ENCODE measurements around the gene CIDEC.
"Not testable (repeated sequence)": the region's sequence is repeated elsewhere in the genome, so short reads cannot be mapped to it uniquely, and the experiment has no call there.

Gene CIDEC

GRCh38 chr3:9890249-9891071, 10.4 kb upstream of the CIDEC start, which contains the start of gene JAGN1:
Gene JAGN1 (plus strand): TSS chr3:9890610. CDS start chr3:9890723, 113 bp downstream.
- peaks cover 48% of the 10 kb centered on the region for H3K4me1 Mint-ChIP-seq
- peaks cover 5% of the 10 kb centered on the region for H3K9me3 Mint-ChIP-seq
- peak within 1 kb of the TSS; percentile 98 for H3K4me3 Mint-ChIP-seq
- no peaks in the 10 kb centered on the region for H3K27me3 Mint-ChIP-seq
- H3K27ac Mint-ChIP-seq: peak within 1 kb of the TSS; percentile 99
- H3K36me3 Mint-ChIP-seq: peaks cover 24% of the 10 kb centered on the region

GRCh38 chr3:9889405-9889804, 9.4 kb upstream of the CIDEC start:
- Mint-ChIP-seq H3K4me3 (peak overlapping the region; percentile 98), H3K9me3 (no peaks in the 10 kb centered on the region), H3K27ac (peak overlapping the region; percentile 99), H3K27me3 (no peaks in the 10 kb centered on the region), H3K36me3 (peaks cover 20% of the 10 kb centered on the region), H3K4me1 (peaks cover 39% of the 10 kb centered on the region)

GRCh38 chr3:9888540-9888939, 8.5 kb upstream of the CIDEC start:
- no peak overlapping the region for H3K27ac Mint-ChIP-seq
- H3K4me3 Mint-ChIP-seq: no peak overlapping the region
- peaks cover 14% of the 10 kb centered on the region for H3K36me3 Mint-ChIP-seq
- peaks cover 30% of the 10 kb centered on the region for H3K4me1 Mint-ChIP-seq
- H3K9me3 Mint-ChIP-seq: no peaks in the 10 kb centered on the region
- no peaks in the 10 kb centered on the region for H3K27me3 Mint-ChIP-seq

GRCh38 chr3:9887480-9887879, 7.4 kb upstream of the CIDEC start:
- H3K4me1 Mint-ChIP-seq: peaks cover 20% of the 10 kb centered on the region
- H3K27me3 Mint-ChIP-seq: no peaks in the 10 kb centered on the region
- peaks cover 6% of the 10 kb centered on the region for H3K36me3 Mint-ChIP-seq
- H3K4me3 Mint-ChIP-seq: no peak overlapping the region
- H3K27ac Mint-ChIP-seq: no peak overlapping the region
- no peaks in the 10 kb centered on the region for H3K9me3 Mint-ChIP-seq

GRCh38 chr3:9886328-9886727, 6.3 kb upstream of the CIDEC start:
- no peak overlapping the region for H3K27ac Mint-ChIP-seq

GRCh38 chr3:9884555-9885165, 4.6 kb upstream of the CIDEC start:
- Mint-ChIP-seq H3K9me3 (no peaks in the 10 kb centered on the region), H3K4me3 (no peak overlapping the region), H3K36me3 (no peaks in the 10 kb centered on the region), H3K4me1 (peaks cover 7% of the 10 kb centered on the region), H3K27me3 (no peaks in the 10 kb centered on the region), H3K27ac (no peak overlapping the region)

More at GRCh38 chr3:9886328-9886727, 6.3 kb upstream of the CIDEC start:
- Mint-ChIP-seq H3K9me3 (no peaks in the 10 kb centered on the region), H3K4me1 (peaks cover 13% of the 10 kb centered on the region), H3K4me3 (no peak overlapping the region), H3K27me3 (no peaks in the 10 kb centered on the region), H3K36me3 (no peaks in the 10 kb centered on the region)

GRCh38 chr3:9883706-9884554, 3.9 kb upstream of the CIDEC start:
- Mint-ChIP-seq H3K36me3 (no peaks in the 10 kb centered on the region), H3K4me3 (no peak overlapping the region), H3K9me3 (no peaks in the 10 kb centered on the region), H3K4me1 (no peaks in the 10 kb centered on the region), H3K27me3 (no peaks in the 10 kb centered on the region), H3K27ac (no peak overlapping the region)

GRCh38 chr3:9881441-9881840, 1.4 kb upstream of the CIDEC start:
- Mint-ChIP-seq H3K36me3 (no peaks in the 10 kb centered on the region), H3K9me3 (no peaks in the 10 kb centered on the region), H3K27ac (no peak overlapping the region), H3K27me3 (no peaks in the 10 kb centered on the region), H3K4me3 (no peak overlapping the region), H3K4me1 (no peaks in the 10 kb centered on the region)

- Mint-ChIP-seq H3K36me3 (no peaks in the 10 kb centered on the region), H3K4me1 (no peaks in the 10 kb centered on the region), H3K27me3 (no peaks in the 10 kb centered on the region), H3K4me3 (no peak overlapping the region), H3K9me3 (no peaks in the 10 kb centered on the region), H3K27ac (no peak overlapping the region)
Observed at GRCh38 chr3:9878700-9879099, 1.4 kb downstream of the CIDEC start.

- H3K9me3 Mint-ChIP-seq: no peaks in the 10 kb centered on the region
Observed at GRCh38 chr3:9876991-9877390, 3.1 kb downstream of the CIDEC start.

GRCh38 chr3:9876255-9876654, 3.8 kb downstream of the CIDEC start:
- H3K4me1 Mint-ChIP-seq, H3K9me3 Mint-ChIP-seq, H3K4me3 Mint-ChIP-seq, H3K36me3 Mint-ChIP-seq, H3K27me3 Mint-ChIP-seq, H3K27ac Mint-ChIP-seq: not testable (repeated sequence)

More at GRCh38 chr3:9876991-9877390, 3.1 kb downstream of the CIDEC start:
- Mint-ChIP-seq H3K27me3 (no peaks in the 10 kb centered on the region), H3K36me3 (no peaks in the 10 kb centered on the region), H3K4me3 (no peak overlapping the region), H3K27ac (no peak overlapping the region), H3K4me1 (no peaks in the 10 kb centered on the region)

- Mint-ChIP-seq H3K9me3 (no peaks in the 10 kb centered on the region), H3K4me3 (no peak overlapping the region), H3K27me3 (no peaks in the 10 kb centered on the region), H3K27ac (no peak overlapping the region), H3K4me1 (no peaks in the 10 kb centered on the region), H3K36me3 (no peaks in the 10 kb centered on the region)
Observed at GRCh38 chr3:9875448-9875847, 4.6 kb downstream of the CIDEC start.

- not testable (repeated sequence) for H3K36me3 Mint-ChIP-seq, H3K4me1 Mint-ChIP-seq, H3K27me3 Mint-ChIP-seq, H3K4me3 Mint-ChIP-seq, H3K9me3 Mint-ChIP-seq
- H3K27ac Mint-ChIP-seq: peak overlapping the region; percentile 11
Observed at GRCh38 chr3:9872067-9872466, 8.0 kb downstream of the CIDEC start.

- H3K4me3 Mint-ChIP-seq: no peak overlapping the region
- no peaks in the 10 kb centered on the region for H3K36me3 Mint-ChIP-seq
- H3K27ac Mint-ChIP-seq: no peak overlapping the region
- no peaks in the 10 kb centered on the region for H3K9me3 Mint-ChIP-seq
- H3K4me1 Mint-ChIP-seq: no peaks in the 10 kb centered on the region
- H3K27me3 Mint-ChIP-seq: no peaks in the 10 kb centered on the region
Observed at GRCh38 chr3:9870978-9871377, 9.1 kb downstream of the CIDEC start.

GRCh38 chr3:9869955-9870354, 10.1 kb downstream of the CIDEC start:
- Mint-ChIP-seq H3K9me3 (no peaks in the 10 kb centered on the region), H3K4me3 (no peak overlapping the region), H3K4me1 (no peaks in the 10 kb centered on the region), H3K27me3 (no peaks in the 10 kb centered on the region), H3K27ac (no peak overlapping the region), H3K36me3 (no peaks in the 10 kb centered on the region)

- Mint-ChIP-seq H3K4me3 (no peak overlapping the region), H3K27ac (no peak overlapping the region), H3K36me3 (no peaks in the 10 kb centered on the region), H3K4me1 (no peaks in the 10 kb centered on the region), H3K9me3 (no peaks in the 10 kb centered on the region), H3K27me3 (peaks cover 2% of the 10 kb centered on the region)
Observed at GRCh38 chr3:9867106-9867505, 12.9 kb downstream of the CIDEC start.

Measured in activated naive CD4-positive, alpha-beta T cell treated with anti-CD3 and anti-CD28 coated beads, Interleukin-2, amount 50 U/mL, for 24 hours (primary cell).